RPMI8226 (cell line): ENCODE measurements around the gene TMEM94.

ENCODE experiments used
- DNase-seq: peaks from one replicate; pipeline ENCODE4 v3.0.0-alpha.2; 2015

Gene TMEM94

GRCh38 chr17:75499313-75500022, 43.0 kb downstream of the TMEM94 start:
- no peak for DNase-seq

- no peak for DNase-seq
Measured at GRCh38 chr17:75500419-75501216, 44.2 kb downstream of the TMEM94 start.

DNA sequence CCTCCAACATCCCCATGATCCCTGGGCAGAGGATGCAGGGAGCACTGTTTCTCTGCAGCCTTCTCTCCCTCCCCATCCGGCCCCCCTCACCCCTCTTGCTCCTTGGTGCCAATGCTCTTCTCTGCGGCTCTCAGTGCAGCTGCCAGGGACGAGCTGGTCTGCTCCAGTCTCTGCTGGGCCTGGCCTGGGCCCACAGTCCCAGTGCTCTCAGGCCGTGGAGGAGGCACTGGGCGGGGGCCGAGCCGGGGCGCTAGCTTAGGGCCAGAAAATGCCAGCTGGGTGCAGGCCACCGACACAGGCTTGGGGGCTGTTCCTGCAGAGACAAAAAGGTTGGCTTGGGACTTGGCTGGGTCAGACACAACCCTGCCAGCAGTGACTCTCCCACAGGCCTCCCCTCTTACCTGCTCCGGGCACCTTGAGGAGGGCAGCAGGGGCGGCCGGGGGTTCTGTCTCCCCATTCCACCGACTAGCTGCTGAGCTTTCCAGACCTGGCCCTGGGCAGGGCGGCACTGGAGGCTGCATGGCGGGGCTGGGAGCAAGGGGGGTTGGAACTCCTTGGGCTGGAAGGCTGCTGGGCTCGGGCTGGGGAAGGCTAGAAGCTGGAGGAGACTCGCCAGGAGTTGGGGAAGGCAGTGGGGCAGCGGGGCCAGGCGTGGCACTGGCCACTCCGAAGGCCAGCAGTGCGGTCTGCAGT, 45.1 kb downstream of the TMEM94 start:
- no peak for DNase-seq

GRCh38 chr17:75502072-75502720, 45.8 kb downstream of the TMEM94 start:
- no peak for DNase-seq

- no peak for DNase-seq
Measured at GRCh38 chr17:75502721-75503329, 46.4 kb downstream of the TMEM94 start.

GRCh38 chr17:75503337-75503950, 47.0 kb downstream of the TMEM94 start:
- DNase-seq: no peak

GRCh38 chr17:75503976-75504346, 47.5 kb downstream of the TMEM94 start:
- no peak for DNase-seq

GRCh38 chr17:75504347-75505151, 48.1 kb downstream of the TMEM94 start:
- peak; percentile 79 for DNase-seq

DNA sequence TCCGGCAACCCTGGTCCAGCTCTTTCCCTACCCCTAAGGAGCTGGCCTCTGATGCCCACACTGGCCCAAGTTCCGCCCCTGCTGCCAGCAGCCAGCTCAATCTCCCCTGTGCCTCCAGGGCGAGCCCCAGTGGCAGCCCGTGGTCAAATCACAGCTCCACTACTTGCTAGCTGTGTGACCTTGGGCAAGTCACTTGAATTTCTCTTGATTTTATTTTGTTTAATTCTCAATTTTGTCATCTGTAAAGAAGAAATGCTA, 48.6 kb downstream of the TMEM94 start:
- peak; percentile 25 for DNase-seq

DNA sequence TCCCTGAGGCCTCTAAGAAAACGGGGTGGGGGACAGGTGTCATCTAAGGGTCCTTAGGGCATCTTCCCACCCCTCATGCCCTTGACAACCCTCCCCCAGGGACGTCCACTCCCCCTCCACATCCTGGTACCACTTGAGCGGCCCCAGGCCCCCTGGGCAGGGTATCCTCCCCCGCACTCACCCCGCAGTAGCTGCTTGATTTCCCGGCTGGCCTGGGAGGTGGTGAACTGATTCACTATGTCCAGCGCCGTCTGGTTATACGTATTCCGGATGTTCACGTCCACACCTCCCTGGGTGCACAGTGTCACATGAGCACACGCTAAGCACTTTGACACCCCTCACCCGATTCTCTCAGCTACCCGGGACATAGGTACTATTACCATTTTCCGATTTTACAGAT, 49.2 kb downstream of the TMEM94 start:
- no peak for DNase-seq

GRCh38 chr17:75506134-75506533, 49.7 kb downstream of the TMEM94 start:
- no peak for DNase-seq

- DNase-seq: no peak
Measured at GRCh38 chr17:75506888-75507287, 50.5 kb downstream of the TMEM94 start.

GRCh38 chr17:75507733-75508719, 51.6 kb downstream of the TMEM94 start:
- no peak for DNase-seq

- no peak for DNase-seq
Measured at GRCh38 chr17:75508931-75509361, 52.5 kb downstream of the TMEM94 start.

GRCh38 chr17:75509528-75510258, 53.3 kb downstream of the TMEM94 start:
- no peak for DNase-seq

DNA sequence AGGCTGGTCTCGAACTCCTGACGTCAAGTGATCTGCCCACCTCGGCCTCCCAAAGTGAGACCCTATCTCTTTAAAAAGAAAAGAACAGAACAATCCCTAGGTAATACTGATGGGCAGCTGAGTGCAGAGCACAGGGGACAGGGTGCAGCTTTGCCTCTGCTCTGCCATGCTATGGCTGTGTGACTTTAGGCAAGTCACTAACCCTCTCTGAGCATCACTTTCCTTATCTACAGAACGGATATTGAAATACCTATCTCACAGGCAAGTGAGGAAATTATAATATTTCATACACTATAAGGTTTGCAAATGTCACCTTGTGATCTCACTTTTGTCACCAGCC, 54.8 kb downstream of the TMEM94 start:
- DNase-seq: no peak

GRCh38 chr17:75511610-75512575, 55.5 kb downstream of the TMEM94 start:
- DNase-seq: no peak

GRCh38 chr17:75512926-75513640, 56.6 kb downstream of the TMEM94 start:
- no peak for DNase-seq
